Right lobe of liver (tissue), 6 donors: Measurements from ENCODE around the gene BPIFB4. TPM values are rescaled to one million over a fixed set of nuclear protein-coding genes. Genes with fewer than 3 reads are reported as not detected.
"Not testable (repeated sequence)": the region's sequence is repeated elsewhere in the genome, so short reads cannot be mapped to it uniquely, and the experiment has no call there.

Source experiments
- ATAC-seq, 4 donors: fragments of 200-7000 bp; cut with Tn5 transposase; one replicate each; pipeline ENCODE4 v1.9.1; 2020; ENCODE audit warnings: mild to moderate bottlenecking in 4 of 4, moderate library complexity in 4 of 4
- DNase-seq, 3 donors: peaks; one replicate each; pipeline ENCODE4 v3.0.0-alpha.2; 2020
- H3K27ac ChIP-seq, 3 donors: fragments of 200-600 bp; one replicate each; pipeline ENCODE4 v1.8.0; 2022
- H3K27me3 ChIP-seq, 2 donors: fragments of 200-600 bp; one replicate each; pipeline ENCODE4 v1.8.0; 2022
- H3K36me3 ChIP-seq, 4 donors: fragments of 200-600 bp; sonication (generic) in 1 of 4; one replicate each; pipeline versions ENCODE4 v1.5.1 to v1.8.0; 2017 to 2022; ENCODE audit warnings: control low read depth in 1 of 4
- H3K4me1 ChIP-seq, 4 donors: fragments of 200-600 bp; sonication (generic) in 1 of 4; one replicate each; pipeline versions ENCODE4 v1.5.1 to v1.8.0; 2017 to 2022; ENCODE audit warnings: control low read depth in 1 of 4
- H3K4me3 ChIP-seq, 3 donors: fragments of 200-600 bp; one replicate each; pipeline ENCODE4 v1.8.0; 2022
- H3K9me3 ChIP-seq, 4 donors: fragments of 200-600 bp; sonication (generic) in 1 of 4; one replicate each; pipeline versions ENCODE4 v1.5.1 to v1.8.0; 2017 to 2022; ENCODE audit warnings: control low read depth in 1 of 4
- POLR2A ChIP-seq: fragments of 450-650 bp; IDR thresholded peaks from one replicate; pipeline ENCODE4 v1.6.1; 2017; ENCODE audit warnings: antibody characterized with exemption, mild to moderate bottlenecking
- WGBS: methylation state at CpG from one replicate; pipeline ENCODE4 v1.1.6; 2018; ENCODE audit warnings: low coverage, low lambda C conversion rate; ENCODE audit not compliant: insufficient coverage; ENCODE audit errors: missing lambda C conversion rate; 5-methylcytosine and 5-hydroxymethylcytosine counted together
- intact Hi-C, 2 donors: fragments of 100-400 bp; cut with DNase I; formaldehyde crosslinking; loops; one replicate each; pipeline versions ENCODE4 v1.11.2 to v1.14.1; 2022
- total RNA-seq, 6 experiments: library from RNA; depleted of rRNA in 2 of 6; stranded (reverse); fragments of >200 nt in 2 of 6; fragmentation: NEBNext Ultra II Directional in 3 of 6; extraction: Animal tissue kit (Norgen Biotek cat#: 25700) in 3 of 6; gene quantifications; one replicate each; pipeline versions ENCODE4 v1.1.0 to v1.2.4, GENCODE V29; 2016 to 2023
- TF ChIP-seq, protein P1 (sequence below), 4 donors: fragments of 200-600 bp in 3 of 4; fragments of 450-650 bp in 1 of 4; IDR thresholded peaks; one replicate each; pipeline versions ENCODE4 v1.5.1 to v1.8.0; 2016 to 2022; ENCODE audit warnings: antibody characterized with exemption in 4 of 4, mild to moderate bottlenecking in 2 of 4
- donor health status: DM: no; HTN: yes; CAD: no.
- donor health status: DM: no; HTN: no; CAD: no.
- donor health status: DM: no; HTN: no; CAD: no.
- donor health status: DM: no; HTN: yes; CAD: no.
- donor health status: DM: no; HTN: yes; CAD: no.

BPIFB4 gene
- total RNA-seq, 6 experiments from 2014 or later = not detected

- DNase-seq = peak in 2 of 3 donors; percentile 42 to 59
- H3K4me1 ChIP-seq, H3K9me3 ChIP-seq, H3K27ac ChIP-seq, H3K4me3 ChIP-seq, H3K36me3 ChIP-seq, H3K27me3 ChIP-seq: not testable (repeated sequence)
- TF ChIP-seq, protein P1, sequence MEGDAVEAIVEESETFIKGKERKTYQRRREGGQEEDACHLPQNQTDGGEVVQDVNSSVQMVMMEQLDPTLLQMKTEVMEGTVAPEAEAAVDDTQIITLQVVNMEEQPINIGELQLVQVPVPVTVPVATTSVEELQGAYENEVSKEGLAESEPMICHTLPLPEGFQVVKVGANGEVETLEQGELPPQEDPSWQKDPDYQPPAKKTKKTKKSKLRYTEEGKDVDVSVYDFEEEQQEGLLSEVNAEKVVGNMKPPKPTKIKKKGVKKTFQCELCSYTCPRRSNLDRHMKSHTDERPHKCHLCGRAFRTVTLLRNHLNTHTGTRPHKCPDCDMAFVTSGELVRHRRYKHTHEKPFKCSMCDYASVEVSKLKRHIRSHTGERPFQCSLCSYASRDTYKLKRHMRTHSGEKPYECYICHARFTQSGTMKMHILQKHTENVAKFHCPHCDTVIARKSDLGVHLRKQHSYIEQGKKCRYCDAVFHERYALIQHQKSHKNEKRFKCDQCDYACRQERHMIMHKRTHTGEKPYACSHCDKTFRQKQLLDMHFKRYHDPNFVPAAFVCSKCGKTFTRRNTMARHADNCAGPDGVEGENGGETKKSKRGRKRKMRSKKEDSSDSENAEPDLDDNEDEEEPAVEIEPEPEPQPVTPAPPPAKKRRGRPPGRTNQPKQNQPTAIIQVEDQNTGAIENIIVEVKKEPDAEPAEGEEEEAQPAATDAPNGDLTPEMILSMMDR (IDR thresholded peaks at IDR 0.05) = peak; percentile 76 to 98 (median 94)
- 33% methylated on average over 6 of the region's 6 CpGs for WGBS
- intact Hi-C loops = loop anchor here (2.0 to 10.0 kb wide), 4 partner anchors 109 to 194 kb away; no protein-coding TSS in a partner anchor
- peak; percentile 93 to 99 (median 98) for ATAC-seq
These were observed 16.6 kb downstream of the BPIFB4 start for GRCh38 chr20:33095902-33096584.

DNA sequence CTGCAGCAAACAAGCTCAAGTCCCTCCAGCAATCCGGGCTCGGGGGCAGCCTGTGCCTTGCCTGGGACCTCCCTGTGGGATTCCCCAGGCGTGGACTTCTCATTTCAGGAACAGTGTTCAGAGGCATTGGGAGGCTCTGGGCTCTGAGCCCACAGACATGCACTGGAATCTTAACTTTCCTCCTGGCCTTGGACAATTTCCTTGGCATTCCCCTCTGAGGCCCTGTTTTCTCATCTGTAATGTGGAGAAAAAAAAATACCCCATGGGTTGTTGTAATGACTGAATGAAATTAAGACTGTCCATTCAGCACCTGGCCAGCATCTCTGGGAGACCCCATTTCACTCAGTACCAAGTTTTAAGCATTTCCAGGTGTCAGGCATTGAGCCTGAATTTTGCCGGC is 17.6 kb downstream of the BPIFB4 start:
- no peaks in the 10 kb centered on the region for H3K36me3 ChIP-seq
- no peaks in the 10 kb centered on the region for H3K4me1 ChIP-seq
- H3K27ac ChIP-seq = no peak overlapping the region
- H3K9me3 ChIP-seq = no peaks in the 10 kb centered on the region
- intact Hi-C loops = loop anchor here (5.0 to 10.0 kb wide), 3 partner anchors 108 to 195 kb away; no protein-coding TSS in a partner anchor
- H3K4me3 ChIP-seq = no peak overlapping the region
- no peak for ATAC-seq
- no peak for DNase-seq
- TF ChIP-seq POLR2A = no peak
- TF ChIP-seq, protein P1 (IDR thresholded peaks at IDR 0.05) = no peak
- H3K27me3 ChIP-seq = no peaks in the 10 kb centered on the region
- 73% methylated on average over 4 of the region's 4 CpGs for WGBS

DNA sequence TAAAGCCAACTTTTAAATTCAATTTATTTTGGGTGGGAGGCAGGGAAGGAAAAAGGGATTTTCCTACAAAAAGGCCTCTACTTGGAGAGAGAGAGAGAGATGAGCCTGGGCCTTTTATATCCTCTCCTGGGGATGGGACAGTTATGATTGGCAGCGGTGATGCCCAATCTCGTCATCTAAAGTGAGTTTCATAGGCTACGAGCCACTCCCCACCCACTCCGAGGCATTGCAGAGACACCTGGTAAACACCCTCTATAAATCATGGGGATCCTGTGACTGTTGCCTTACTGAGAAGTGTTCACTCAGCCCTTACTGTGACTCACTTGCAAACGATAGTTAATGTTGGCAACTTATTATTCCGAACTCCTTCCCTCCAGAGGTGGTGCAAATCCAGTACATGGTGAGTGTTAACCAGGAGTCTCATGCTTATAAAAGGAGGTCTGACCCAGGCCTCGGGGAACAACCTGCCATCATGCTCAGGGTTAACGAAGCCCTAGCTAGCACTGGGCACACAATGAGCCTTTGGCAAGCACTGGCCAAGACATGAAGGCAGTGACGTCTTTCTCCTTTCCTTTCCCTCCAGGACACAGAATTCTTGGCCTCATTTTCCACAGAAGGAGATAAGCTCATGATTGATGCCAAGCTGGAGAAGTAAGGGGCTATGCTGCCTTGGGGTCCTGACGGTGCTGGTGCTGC is 20.5 kb downstream of the BPIFB4 start:
- ATAC-seq (no peak), DNase-seq (no peak)
- WGBS = 62% methylated on average over 9 of the region's 10 CpGs
- Histone ChIP-seq H3K4me3 (no peak overlapping the region), H3K36me3 (no peaks in the 10 kb centered on the region), H3K27ac (no peak overlapping the region), H3K4me1 (peaks cover 0 to under 1% (median 0%) of the 10 kb centered on the region in 4 donors), H3K27me3 (no peaks in the 10 kb centered on the region), H3K9me3 (no peaks in the 10 kb centered on the region)
- intact Hi-C loops = loop anchor here (5.0 to 10.0 kb wide), 4 partner anchors 105 to 198 kb away; partner anchors contain the start of gene BPIFB1 (in 1 of the 2)
- TF ChIP-seq POLR2A = no peak
- TF ChIP-seq, protein P1 (IDR thresholded peaks at IDR 0.05) = no peak

GRCh38 chr20:33103556-33103955 is 24.1 kb downstream of the BPIFB4 start:
- no peak for DNase-seq
- Histone ChIP-seq H3K36me3 (no peaks in the 10 kb centered on the region), H3K4me1 (peaks cover 0 to 15% (median 0%) of the 10 kb centered on the region in 4 donors), H3K9me3 (no peaks in the 10 kb centered on the region), H3K27ac (no peak overlapping the region), H3K27me3 (no peaks in the 10 kb centered on the region), H3K4me3 (no peak overlapping the region)
- WGBS = 84% methylated on average over 3 of the region's 3 CpGs
- TF ChIP-seq, protein P1 (IDR thresholded peaks at IDR 0.05) = no peak
- no peak for TF ChIP-seq POLR2A
- no peak for ATAC-seq
- intact Hi-C loops = loop anchor here in 1 of 2 donors (10.0 kb wide), 1 partner anchor 181 kb away; the partner anchor contains the start of gene BPIFB1
